Glutamatergic neuron (in vitro differentiated cells): Measurements from ENCODE around the gene RLN3. TPM values are rescaled to one million over a fixed set of nuclear protein-coding genes. Genes with fewer than 3 reads are reported as not detected.

Source experiments
- DNase-seq: peaks from one replicate; pipeline ENCODE4 v3.0.0; 2022
- H3K27ac Mint-ChIP-seq: one replicate; pipeline ENCODE4 v1.8.0; 2020; ENCODE audit warnings: mild to moderate bottlenecking, mixed read lengths, inconsistent platforms; ENCODE audit not compliant: unreplicated experiment
- H3K27me3 Mint-ChIP-seq: one replicate; pipeline ENCODE4 v1.8.0; 2020; ENCODE audit warnings: mild to moderate bottlenecking, moderate library complexity, mixed read lengths, inconsistent platforms; ENCODE audit not compliant: unreplicated experiment
- H3K36me3 Mint-ChIP-seq: one replicate; pipeline ENCODE4 v1.8.0; 2020; ENCODE audit warnings: mild to moderate bottlenecking, mixed read lengths, inconsistent platforms; ENCODE audit not compliant: unreplicated experiment
- H3K4me1 Mint-ChIP-seq: one replicate; pipeline ENCODE4 v1.8.0; 2020; ENCODE audit warnings: mild to moderate bottlenecking, low read depth, mixed read lengths, inconsistent platforms; ENCODE audit not compliant: unreplicated experiment
- H3K4me3 Mint-ChIP-seq: one replicate; pipeline ENCODE4 v1.8.0; 2020; ENCODE audit warnings: mild to moderate bottlenecking, mixed read lengths, inconsistent platforms; ENCODE audit not compliant: unreplicated experiment
- H3K9me3 Mint-ChIP-seq: one replicate; pipeline ENCODE4 v1.8.0; 2020; ENCODE audit warnings: mild to moderate bottlenecking, moderate library complexity, mixed read lengths, inconsistent platforms; ENCODE audit not compliant: unreplicated experiment
- total RNA-seq: library from RNA; stranded (reverse); fragmentation: NEBNext Ultra II Directional; extraction: Animal tissue kit (Norgen Biotek cat#: 25700); gene quantifications from one replicate; pipeline ENCODE4 v1.2.1, GENCODE V29; 2021; ENCODE audit not compliant: unreplicated experiment
- TF ChIP-seq, protein P1 (sequence below): fragments of 200-600 bp; sonication (generic); IDR thresholded peaks from one replicate; pipeline ENCODE4 v1.5.0; 2021; ENCODE audit not compliant: partially characterized antibody, unreplicated experiment

RLN3 gene
- total RNA-seq, 1 donor from 2014 or later = not detected

DNA sequence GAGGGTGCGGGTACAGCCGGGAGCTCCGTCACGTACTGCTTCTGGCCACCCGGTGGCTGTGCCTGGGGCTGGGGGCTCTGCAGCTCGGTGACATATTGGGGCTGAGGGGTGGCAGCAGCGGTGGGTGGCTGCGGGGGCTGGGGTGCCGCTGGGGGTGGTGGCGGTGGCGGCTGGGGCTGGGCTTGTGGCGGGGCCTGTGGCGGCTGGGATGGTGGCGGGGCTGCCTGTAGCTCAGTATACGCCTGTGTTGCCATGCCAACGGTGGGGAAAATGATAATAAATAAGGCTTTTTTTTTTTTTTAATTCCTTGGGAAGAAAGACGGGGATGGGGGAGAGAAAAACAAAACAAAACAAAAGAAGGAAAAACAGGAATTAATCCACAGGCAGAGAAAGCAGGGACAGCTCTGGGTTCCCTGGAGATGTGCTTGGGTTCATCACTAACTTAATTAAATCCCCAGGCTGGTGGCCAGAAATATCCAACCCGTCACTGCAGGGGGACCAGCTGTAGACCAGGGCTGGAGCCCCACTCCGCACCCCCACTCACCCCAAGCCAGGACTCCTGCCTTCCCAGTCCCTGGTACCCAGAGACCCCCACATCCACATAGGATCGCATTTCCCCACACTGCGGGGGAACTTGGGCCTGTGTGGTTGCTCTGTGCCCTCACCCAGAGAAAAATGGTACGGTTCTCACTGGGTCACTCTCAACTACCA lies 34.2 kb upstream of the RLN3 start:
- Mint-ChIP-seq H3K4me3 (no peak overlapping the region), H3K36me3 (peaks cover 5% of the 10 kb centered on the region), H3K27me3 (peaks cover 6% of the 10 kb centered on the region), H3K9me3 (peaks cover 7% of the 10 kb centered on the region), H3K4me1 (no peaks in the 10 kb centered on the region), H3K27ac (no peak overlapping the region)
- DNase-seq = no peak
- TF ChIP-seq, protein P1, sequence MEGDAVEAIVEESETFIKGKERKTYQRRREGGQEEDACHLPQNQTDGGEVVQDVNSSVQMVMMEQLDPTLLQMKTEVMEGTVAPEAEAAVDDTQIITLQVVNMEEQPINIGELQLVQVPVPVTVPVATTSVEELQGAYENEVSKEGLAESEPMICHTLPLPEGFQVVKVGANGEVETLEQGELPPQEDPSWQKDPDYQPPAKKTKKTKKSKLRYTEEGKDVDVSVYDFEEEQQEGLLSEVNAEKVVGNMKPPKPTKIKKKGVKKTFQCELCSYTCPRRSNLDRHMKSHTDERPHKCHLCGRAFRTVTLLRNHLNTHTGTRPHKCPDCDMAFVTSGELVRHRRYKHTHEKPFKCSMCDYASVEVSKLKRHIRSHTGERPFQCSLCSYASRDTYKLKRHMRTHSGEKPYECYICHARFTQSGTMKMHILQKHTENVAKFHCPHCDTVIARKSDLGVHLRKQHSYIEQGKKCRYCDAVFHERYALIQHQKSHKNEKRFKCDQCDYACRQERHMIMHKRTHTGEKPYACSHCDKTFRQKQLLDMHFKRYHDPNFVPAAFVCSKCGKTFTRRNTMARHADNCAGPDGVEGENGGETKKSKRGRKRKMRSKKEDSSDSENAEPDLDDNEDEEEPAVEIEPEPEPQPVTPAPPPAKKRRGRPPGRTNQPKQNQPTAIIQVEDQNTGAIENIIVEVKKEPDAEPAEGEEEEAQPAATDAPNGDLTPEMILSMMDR = no peak

DNA sequence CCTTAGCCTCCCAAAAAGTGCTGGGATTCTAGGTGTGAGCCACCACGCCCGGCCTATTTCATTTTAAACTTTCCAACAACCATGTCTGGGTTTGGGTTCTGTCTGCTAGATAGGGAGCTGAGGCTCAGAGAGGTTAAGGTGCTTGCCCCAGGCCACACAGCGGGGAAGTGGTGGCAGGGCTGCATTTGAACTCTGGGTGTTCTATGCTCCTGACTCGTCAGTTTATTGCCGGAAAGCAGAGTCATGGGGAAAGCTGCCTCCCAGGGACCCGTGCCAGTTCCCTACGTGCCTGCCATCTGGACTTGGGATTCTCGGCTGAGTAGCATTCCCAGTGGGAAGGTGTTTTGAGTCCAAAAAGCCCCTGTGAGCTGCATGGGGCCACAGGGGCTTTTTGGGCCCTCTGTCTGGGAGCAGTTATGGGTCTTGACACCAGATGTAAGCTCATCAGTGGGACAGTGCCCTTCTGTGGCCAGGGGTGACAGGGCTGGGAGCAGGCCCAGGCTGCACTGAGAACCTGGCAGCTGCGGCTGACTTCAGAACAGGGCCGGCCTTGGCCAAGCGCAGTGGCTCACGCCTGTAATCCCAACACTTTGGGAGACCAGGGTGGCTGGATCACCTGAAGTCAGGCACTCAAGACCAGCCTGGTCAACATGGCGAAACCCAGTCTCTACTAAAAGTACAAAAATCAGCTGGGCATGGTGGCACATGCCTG lies 32.8 kb upstream of the RLN3 start:
- Mint-ChIP-seq H3K36me3 (peaks cover 8% of the 10 kb centered on the region), H3K4me3 (no peak overlapping the region)

GRCh38 chr19:13995878-13996765 lies 31.8 kb upstream of the RLN3 start:
- H3K27ac Mint-ChIP-seq = no peak overlapping the region

More for the DNA sequence above, 32.8 kb upstream of the RLN3 start:
- Mint-ChIP-seq H3K27me3 (peaks cover 4% of the 10 kb centered on the region), H3K27ac (no peak overlapping the region), H3K4me1 (no peaks in the 10 kb centered on the region), H3K9me3 (peaks cover 7% of the 10 kb centered on the region)
- TF ChIP-seq, protein P1 = no peak
- no peak for DNase-seq

DNA sequence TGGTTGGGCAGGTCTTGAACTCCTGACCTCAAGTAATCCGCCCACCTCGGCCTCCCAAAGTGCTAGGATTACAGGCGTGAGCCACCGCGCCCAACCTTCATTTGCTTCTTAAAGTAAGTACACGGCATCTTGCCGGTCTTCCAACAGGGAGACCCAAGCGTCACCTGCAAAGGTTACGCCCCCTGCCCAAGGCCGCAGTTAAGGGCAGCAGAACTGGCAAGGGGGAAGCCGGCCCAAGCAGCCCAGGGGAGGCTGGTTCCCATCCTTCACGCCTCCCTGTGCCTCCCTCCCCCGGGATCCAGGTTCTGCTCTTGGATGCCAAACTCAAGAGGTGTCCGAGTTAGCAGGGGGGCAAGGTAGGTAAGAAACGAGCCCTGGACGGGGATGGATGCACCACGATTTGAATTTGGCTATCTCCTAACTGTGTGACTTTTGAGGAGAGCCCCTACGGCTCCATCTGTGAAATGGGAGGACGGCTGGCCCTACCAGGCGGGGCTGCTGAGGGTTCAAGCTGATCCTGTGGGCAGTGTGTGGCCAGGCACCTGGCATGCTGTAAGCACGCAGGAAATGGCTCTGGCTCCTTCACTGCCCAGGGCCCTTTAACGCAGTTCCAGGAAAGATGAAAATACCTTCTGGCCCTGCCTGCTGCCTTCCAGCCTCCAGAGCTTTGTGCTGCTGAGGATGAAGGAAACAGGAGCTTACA lies 30.9 kb upstream of the RLN3 start:
- no peak for DNase-seq
- Mint-ChIP-seq H3K9me3 (peaks cover 4% of the 10 kb centered on the region), H3K4me3 (no peak overlapping the region), H3K4me1 (no peaks in the 10 kb centered on the region), H3K27ac (no peak overlapping the region), H3K27me3 (peaks cover 2% of the 10 kb centered on the region), H3K36me3 (peaks cover 8% of the 10 kb centered on the region)
- TF ChIP-seq, protein P1 = no peak

More at GRCh38 chr19:13995878-13996765, 31.8 kb upstream of the RLN3 start:
- Mint-ChIP-seq H3K4me1 (no peaks in the 10 kb centered on the region), H3K36me3 (peaks cover 8% of the 10 kb centered on the region), H3K4me3 (no peak overlapping the region), H3K27me3 (peaks cover 4% of the 10 kb centered on the region), H3K9me3 (peaks cover 5% of the 10 kb centered on the region)
- TF ChIP-seq, protein P1 = no peak
- no peak for DNase-seq
